GM20000 (cell line): ENCODE measurements around the gene ATP6V0D1.

Experiments
- DNase-seq: peaks from one replicate; pipeline ENCODE4 v3.0.0; 2012; ENCODE audit warnings: low spot score
- TF ChIP-seq, protein P1 (sequence below): IDR thresholded peaks from 2 replicates; pipeline ENCODE4 v1.5.1; 2012; ENCODE audit warnings: mild to moderate bottlenecking, control low read depth; ENCODE audit errors: extremely low read depth, missing control alignments

ATP6V0D1 gene

DNA sequence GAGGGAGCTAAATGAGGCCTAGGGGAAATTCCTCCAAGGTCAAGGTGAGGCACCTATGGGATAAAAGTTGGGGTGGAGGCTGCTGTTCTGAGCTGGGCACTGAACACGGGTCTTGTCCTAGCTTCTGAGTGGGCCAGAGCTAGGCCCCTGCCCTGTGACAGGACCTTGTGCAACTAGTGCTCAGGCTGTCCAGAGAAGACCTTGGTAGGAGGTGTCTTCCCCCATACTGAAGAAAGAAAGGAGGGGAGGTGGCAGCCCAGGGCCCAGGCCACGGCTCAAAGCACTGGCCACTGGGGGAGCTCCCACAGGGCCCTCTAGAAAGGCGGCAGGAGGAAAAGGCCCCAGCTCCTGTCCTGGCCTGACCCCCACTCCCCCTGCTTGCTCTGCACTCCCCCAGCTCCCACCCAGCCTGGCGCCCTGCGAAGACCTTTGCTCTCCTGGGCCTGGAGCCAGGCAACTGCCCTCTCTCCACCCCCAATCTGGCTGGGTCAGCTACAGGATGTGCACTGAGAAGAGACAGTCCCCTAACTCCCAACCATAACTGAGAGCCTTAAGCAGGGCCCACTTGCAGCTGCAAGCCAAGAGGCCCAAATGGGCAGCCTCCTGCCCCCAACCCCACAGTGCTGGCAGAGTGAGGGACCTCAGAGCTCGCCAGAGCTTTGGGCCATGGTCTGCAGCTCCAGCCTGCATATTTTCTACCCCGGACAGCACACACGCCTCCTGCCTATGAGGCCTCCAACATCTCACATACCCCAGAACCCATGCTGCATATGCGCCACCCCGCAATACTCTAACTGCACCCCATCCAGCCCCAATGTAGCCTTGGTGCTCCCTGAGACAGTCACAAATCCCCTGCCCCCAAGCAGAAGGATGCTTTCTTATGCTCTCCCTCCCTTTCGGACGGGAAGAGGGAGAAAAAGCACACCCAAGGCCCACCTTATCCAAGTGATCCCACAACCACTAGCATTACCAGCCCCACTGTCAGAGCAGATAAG is 34.7 kb downstream of the ATP6V0D1 start:
- no peak for DNase-seq
- TF ChIP-seq, protein P1, sequence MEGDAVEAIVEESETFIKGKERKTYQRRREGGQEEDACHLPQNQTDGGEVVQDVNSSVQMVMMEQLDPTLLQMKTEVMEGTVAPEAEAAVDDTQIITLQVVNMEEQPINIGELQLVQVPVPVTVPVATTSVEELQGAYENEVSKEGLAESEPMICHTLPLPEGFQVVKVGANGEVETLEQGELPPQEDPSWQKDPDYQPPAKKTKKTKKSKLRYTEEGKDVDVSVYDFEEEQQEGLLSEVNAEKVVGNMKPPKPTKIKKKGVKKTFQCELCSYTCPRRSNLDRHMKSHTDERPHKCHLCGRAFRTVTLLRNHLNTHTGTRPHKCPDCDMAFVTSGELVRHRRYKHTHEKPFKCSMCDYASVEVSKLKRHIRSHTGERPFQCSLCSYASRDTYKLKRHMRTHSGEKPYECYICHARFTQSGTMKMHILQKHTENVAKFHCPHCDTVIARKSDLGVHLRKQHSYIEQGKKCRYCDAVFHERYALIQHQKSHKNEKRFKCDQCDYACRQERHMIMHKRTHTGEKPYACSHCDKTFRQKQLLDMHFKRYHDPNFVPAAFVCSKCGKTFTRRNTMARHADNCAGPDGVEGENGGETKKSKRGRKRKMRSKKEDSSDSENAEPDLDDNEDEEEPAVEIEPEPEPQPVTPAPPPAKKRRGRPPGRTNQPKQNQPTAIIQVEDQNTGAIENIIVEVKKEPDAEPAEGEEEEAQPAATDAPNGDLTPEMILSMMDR = no peak

DNA sequence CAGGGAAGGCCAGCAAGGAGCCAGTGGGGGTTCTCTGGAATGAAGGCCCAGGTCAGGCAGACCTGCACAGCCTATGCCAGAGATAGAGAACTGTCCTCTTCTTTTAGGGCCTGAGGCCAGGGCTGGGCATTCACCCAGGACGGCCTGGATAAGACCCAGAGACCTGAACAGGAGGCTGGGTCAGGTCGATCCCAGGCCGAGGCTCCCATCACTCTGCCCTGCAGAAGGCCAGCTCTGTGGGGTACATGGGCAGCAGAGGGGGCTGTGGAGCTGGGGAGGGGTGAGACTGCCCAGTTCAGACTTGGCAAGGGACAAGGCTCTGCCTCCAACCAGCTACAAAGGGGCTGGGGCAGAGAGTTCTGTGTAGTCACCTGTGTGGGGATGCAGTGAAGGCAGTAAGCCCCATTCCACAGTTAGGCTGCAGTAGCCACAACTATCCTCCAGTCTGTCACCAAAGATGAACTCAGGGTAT is 35.5 kb downstream of the ATP6V0D1 start:
- TF ChIP-seq, protein P1 = no peak
- no peak for DNase-seq

DNA sequence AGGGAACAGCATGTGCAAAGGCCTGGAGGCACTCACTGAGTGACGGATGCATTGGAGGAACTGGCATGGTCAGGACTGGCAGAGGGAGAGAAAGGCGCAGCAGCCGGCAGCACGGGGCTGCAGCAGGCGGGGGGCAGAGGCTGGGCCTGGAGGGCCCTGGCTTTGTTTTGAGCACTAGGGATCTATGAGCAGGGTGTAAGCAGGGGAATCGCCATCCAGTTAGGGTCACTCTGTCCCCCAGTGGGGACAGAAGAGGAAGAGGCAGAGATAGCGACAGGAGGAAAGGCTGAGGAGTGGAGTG is 35.9 kb downstream of the ATP6V0D1 start:
- TF ChIP-seq, protein P1 = no peak

DNA sequence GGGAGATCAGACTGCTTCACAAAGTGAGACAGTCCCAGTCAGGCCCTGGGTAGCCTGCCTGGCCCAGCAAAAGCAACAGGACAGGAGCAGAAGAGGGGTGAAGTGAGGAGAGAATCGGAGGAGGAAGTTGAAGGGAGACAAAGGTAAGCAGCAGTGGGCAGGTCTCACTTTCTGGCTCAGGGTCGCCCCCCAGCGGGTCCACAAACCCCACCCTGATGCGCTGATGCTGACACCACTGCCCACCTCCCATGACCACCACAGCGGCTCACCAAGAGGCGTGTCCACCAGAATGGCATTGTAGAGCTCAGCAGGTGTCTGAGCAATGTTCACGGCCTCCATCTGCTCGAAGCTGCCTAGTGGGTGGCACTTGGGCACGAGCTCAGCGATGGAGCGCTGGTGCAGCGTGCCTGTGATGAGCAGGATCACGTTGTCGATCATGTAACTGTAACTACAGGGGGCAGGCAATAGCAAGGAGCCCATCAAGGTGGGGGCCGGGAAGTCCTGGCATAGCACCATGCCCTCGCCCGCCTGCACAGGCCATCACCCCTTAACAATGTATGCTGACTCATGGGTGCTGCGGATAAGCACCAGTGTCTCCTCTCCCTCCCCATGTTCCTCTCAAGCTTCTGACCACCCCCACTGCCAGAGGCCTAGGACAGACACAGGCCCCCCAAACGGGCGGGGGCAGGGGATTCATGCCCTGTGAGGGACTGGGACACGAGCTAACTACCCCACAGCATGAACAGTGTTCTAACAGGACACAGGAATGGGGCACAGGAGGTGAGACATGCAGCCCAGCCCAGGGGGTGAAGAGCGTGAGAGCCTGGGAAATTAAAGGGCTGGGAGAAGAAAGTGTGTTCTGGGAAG is 36.5 kb downstream of the ATP6V0D1 start:
- TF ChIP-seq, protein P1 = no peak
- DNase-seq = no peak

More for the DNA sequence above, 35.9 kb downstream of the ATP6V0D1 start:
- DNase-seq = no peak

DNA sequence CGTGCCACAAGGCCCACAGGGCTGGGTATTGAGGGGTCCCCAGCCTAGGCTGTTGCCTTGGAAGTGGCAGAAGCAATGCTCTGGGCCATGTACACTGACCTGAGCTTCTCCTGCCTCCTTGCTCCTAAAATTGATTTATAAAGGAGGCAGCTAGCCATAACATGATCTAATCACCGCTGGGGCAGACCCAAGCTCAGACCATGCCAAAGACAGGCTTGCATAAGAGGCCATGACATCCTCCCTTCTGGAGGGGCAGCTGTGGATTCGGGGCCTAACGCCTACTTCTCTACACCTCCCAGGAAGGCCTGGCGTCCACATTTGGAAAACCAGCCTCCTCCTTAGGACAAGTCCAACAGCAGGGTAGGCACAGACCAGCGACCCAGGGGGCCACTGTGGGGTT is 37.7 kb downstream of the ATP6V0D1 start:
- TF ChIP-seq, protein P1 = no peak
- DNase-seq = no peak

DNA sequence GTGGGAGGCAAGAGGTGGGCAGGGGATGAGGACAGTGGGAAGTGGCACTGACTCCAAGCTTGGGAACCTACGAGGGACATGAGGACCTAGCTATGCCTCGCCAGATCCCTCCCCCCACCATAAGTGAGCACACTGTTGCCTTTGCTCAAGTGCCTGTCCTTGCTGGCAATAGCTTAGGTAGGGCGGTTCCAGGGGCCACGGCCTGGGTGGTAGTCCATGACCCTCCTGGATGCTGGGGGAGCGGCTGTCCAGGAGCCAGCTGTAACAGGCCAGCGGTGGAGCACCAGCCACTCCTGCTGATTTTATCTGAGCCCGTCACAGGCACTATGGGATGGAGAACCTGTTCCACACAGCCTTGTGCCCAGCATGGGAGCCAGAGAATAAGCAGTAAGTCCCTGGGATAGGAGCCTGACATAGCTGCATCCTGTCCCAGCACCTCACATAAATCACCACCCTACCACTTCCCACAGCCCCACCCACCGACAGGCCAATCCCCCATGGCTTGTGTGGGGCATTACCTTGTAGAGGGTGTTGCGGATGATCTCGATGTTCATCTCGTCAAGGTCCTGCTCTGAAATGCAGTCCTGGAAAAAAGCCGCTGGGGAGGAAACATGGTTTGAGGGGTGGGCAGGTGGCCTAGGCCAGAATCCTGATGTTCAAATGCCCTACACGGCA is 38.2 kb downstream of the ATP6V0D1 start:
- DNase-seq = no peak
- TF ChIP-seq, protein P1 = no peak
